Effector memory CD8-positive, alpha-beta T cell (primary cell): ENCODE measurements around the gene EN1.

ENCODE experiments used
- ATAC-seq: fragments of 150-1000 bp; cut with Tn5 transposase; replicated peaks from 2 replicates; pipeline ENCODE4 v1.10.0; 2021; ENCODE audit warnings: mild to moderate bottlenecking, moderate library complexity
- DNase-seq, 3 experiments: peaks; one replicate each; pipeline ENCODE4 v3.0.0; 2021
- H3K27ac Mint-ChIP-seq, 2 donors: one replicate each; pipeline ENCODE4 v1.8.0; 2022; ENCODE audit warnings: mild to moderate bottlenecking in 2 of 2, mixed read lengths in 2 of 2, moderate library complexity in 2 of 2
- H3K27me3 Mint-ChIP-seq, 2 donors: one replicate each; pipeline ENCODE4 v1.8.0; 2022; ENCODE audit warnings: mixed read lengths in 2 of 2
- H3K36me3 Mint-ChIP-seq: one replicate; pipeline ENCODE4 v1.8.0; 2022; ENCODE audit warnings: mild to moderate bottlenecking, moderate library complexity, mixed read lengths; ENCODE audit not compliant: insufficient read depth
- H3K4me1 Mint-ChIP-seq, 2 donors: one replicate each; pipeline ENCODE4 v1.8.0; 2022; ENCODE audit warnings: low read depth in 2 of 2, mixed read lengths in 2 of 2
- H3K4me3 Mint-ChIP-seq, 2 donors: one replicate each; pipeline ENCODE4 v1.8.0; 2022; ENCODE audit warnings: mild to moderate bottlenecking in 2 of 2, mixed read lengths in 2 of 2, moderate library complexity in 2 of 2
- H3K9me3 Mint-ChIP-seq, 2 donors: one replicate each; pipeline ENCODE4 v1.8.0; 2022; ENCODE audit warnings: mixed read lengths in 2 of 2

EN1 gene

DNA sequence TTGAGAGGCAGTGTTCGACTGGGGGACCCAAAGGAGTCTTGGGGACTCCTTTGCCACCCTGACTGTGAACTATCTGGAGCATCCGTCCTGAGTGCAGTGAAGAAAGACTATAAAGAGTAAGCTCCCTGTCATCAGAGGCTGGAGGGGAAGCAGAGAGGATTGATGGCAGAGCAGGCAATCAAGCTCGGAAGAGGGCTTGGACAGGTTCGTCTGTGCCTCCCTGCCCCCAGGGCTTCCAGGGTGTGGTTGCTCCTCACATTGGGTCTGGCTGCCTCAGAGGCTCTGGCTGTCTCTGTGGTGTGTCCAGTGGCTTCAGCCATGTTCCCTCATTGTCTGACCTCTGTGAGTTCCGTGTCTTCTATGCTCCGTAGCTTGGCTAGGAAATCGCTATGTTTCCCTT is 13.8 kb upstream of the EN1 start:
- Mint-ChIP-seq H3K27ac (no peak overlapping the region), H3K27me3 (peaks cover 73 to 92% of the 10 kb centered on the region in 2 donors), H3K36me3 (no peaks in the 10 kb centered on the region), H3K9me3 (no peaks in the 10 kb centered on the region), H3K4me3 (no peak overlapping the region), H3K4me1 (peaks cover 1 to 7% of the 10 kb centered on the region in 2 donors)
- ATAC-seq (no peak), DNase-seq (no peak)

DNA sequence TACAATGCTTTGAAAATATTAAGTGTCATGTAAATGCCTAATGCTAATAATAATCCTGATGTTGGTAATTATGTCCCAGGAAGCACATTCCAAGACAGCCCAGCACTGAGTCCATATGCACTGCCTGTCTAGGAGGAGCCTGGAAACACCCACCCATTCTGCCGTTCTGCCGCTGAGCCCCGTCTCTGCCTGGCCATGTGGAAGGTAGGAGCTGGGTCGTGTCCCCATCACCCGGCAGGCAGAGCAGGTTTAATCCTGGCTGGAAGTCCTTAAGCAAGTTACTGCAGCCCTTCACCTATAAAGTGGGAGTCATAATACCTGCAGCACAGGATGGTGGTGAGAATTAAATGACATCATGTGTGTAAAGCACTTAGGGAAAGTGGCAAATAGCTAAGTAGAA is 13.1 kb upstream of the EN1 start:
- H3K4me3 Mint-ChIP-seq: no peak overlapping the region
- no peaks in the 10 kb centered on the region for H3K36me3 Mint-ChIP-seq
- H3K27ac Mint-ChIP-seq: no peak overlapping the region
- DNase-seq (no peak), ATAC-seq (no peak)
- H3K4me1 Mint-ChIP-seq: peaks cover 4 to 12% of the 10 kb centered on the region in 2 donors
- no peaks in the 10 kb centered on the region for H3K9me3 Mint-ChIP-seq
- H3K27me3 Mint-ChIP-seq: peaks cover 76 to 99% of the 10 kb centered on the region in 2 donors

DNA sequence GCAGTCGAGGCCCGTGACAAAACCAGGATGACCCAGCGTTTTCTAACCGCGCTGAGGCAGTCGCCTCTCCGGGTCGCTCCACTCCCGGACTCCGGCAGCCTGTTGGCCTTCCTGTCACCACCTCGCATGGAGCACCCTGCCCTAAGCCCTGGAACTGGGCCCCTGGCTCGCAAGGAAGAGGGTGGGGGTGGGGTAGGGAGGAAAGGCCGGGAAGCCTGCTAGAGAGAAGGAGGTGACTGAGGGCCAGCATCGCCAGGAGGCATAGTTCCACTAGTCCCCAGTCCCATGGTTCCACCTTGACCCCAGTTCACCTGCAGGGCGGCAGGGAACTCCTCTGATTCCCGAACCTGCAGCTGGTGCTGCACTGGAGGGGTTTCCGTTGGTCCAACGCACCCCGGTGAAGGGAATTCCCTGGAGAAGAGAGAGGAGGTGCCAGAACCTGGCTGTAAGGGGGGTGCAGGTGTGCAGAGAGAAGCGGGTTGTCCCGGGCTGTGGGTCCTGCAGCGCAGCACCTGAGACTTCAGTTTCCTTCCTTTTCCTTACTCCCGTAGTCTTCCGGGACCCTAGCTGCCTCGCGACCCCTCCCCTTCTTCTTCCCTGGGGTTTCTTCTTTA is 11.8 kb upstream of the EN1 start:
- Mint-ChIP-seq H3K4me3 (no peak overlapping the region), H3K9me3 (no peaks in the 10 kb centered on the region), H3K27me3 (peaks cover 66 to 99% of the 10 kb centered on the region in 2 donors), H3K27ac (no peak overlapping the region), H3K4me1 (peaks cover 4 to 12% of the 10 kb centered on the region in 2 donors), H3K36me3 (peaks cover 2% of the 10 kb centered on the region)
- DNase-seq: no peak
- no peak for ATAC-seq

DNA sequence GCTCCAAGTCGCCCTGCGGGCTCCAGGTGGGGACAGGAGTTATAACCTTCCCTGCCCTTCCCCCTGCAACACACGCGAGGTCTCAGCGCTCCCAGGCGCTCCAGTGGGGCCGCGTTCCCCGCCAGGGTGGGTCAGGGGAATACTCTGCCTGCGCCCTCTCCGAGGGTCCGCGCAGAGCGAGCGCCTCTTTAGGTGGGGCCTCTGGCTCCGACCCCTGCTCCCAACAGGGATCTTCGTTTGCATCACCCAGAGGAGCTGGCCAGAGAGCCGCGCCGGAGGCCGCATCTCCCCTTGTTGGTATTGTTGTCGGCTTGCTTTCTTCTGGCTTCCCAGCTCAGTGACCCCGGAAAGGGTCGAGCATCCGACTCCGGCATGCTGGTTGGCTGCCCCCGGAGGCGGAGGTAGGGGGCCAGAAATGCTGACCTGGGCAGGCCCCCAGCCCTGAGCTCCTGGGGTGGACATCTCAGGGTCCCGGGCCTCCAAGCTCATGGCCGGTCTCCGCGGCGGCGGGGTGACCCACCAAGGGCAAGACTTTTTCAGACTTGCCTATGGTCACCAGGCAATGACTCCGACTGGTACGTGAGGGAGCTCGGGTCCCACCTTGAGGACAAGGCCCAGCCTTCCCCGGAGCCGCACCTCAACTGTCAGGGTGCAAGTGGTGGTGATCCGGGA is 11.2 kb upstream of the EN1 start:
- Mint-ChIP-seq H3K27ac (no peak overlapping the region), H3K9me3 (no peaks in the 10 kb centered on the region), H3K36me3 (peaks cover 2% of the 10 kb centered on the region), H3K27me3 (peaks cover 66 to 99% of the 10 kb centered on the region in 2 donors), H3K4me1 (peaks cover 4 to 15% of the 10 kb centered on the region in 2 donors), H3K4me3 (no peak overlapping the region)
- ATAC-seq: no peak
- no peak for DNase-seq

DNA sequence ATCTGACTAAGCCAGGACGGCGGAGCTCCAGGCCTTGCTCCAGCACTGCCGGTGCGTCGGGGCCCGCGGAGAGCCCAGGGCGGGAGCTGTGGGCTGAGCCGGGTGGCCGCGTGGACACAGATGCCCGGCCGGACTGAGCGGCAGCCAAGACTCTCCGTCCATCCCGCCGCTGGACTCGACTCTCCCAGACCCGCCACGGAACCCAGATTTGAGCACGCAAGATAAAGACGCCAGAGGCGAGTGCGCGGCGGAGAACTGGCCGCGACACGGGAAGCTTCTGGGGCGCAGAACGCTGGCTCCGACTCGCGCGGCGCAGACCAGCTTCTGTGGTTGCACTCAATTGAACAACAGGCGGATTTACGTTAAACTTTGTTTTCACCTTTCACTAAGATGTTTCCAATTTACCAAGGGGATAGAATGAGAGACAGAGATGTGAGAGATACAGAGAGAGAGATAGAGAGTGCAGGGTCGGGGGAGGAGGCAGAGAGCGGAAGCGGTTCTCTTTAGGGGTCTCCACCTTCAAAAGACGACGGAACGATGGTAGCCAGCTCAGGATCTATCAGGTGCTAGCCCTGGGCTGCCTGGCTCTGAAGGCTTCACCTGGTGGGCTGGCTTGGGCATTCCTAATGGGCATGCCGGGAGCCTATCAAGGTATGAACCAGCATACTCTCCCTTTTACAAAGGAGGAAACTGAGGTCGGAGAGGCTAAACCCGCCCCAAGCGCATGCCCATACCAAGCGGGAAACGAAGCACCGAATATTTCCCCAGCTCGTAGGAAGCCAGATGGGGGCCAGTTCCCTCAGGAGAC is 10.4 kb upstream of the EN1 start:
- no peak overlapping the region for H3K27ac Mint-ChIP-seq
- no peak for ATAC-seq

DNA sequence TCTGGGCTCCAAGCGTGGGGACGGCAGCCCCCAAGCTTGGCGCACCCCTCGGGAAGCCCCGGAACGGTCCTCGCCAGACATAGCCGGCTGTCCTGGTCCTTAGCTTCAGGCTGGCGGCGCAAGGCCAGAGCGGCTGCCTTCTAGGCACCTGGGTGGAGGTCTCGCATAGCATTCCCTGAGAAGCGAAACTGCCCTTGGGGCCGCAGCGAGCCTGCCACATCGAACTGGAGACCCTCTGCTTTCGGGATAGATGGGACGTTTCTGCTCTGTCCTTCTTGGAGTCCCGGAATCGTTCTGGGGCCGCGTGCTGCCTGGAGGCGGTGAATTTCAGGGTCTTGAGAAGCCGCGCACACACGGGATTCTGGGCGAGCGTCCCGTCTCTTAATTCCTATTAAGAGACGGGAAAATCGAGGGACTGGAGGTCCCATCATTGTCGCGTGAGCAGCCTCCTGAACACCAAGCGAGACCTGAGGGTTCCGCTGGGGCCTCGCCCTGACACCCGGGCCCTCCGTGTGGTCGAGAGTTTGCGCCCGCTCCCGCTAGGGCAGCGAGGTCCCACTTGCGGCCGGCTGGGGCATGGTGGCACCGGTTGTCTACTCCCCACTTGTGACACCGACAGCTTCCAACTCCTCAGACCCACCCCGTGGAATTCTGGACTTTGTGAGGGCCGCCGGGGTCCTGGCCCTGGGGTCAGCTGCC is 9.7 kb upstream of the EN1 start:
- DNase-seq: no peak
- Mint-ChIP-seq H3K4me3 (peak overlapping the region in 1 of 2 donors; percentile 73), H3K9me3 (no peaks in the 10 kb centered on the region), H3K36me3 (peaks cover 2% of the 10 kb centered on the region), H3K27ac (no peak overlapping the region), H3K4me1 (peaks cover 4 to 17% of the 10 kb centered on the region in 2 donors), H3K27me3 (peaks cover 72 to 99% of the 10 kb centered on the region in 2 donors)
- ATAC-seq: no peak

More for the DNA sequence above, 10.4 kb upstream of the EN1 start:
- no peak for DNase-seq
- peaks cover 4 to 17% of the 10 kb centered on the region in 2 donors for H3K4me1 Mint-ChIP-seq
- peaks cover 70 to 99% of the 10 kb centered on the region in 2 donors for H3K27me3 Mint-ChIP-seq
- H3K36me3 Mint-ChIP-seq: peaks cover 2% of the 10 kb centered on the region
- no peaks in the 10 kb centered on the region for H3K9me3 Mint-ChIP-seq
- peak overlapping the region in 1 of 2 donors; percentile 3 for H3K4me3 Mint-ChIP-seq

DNA sequence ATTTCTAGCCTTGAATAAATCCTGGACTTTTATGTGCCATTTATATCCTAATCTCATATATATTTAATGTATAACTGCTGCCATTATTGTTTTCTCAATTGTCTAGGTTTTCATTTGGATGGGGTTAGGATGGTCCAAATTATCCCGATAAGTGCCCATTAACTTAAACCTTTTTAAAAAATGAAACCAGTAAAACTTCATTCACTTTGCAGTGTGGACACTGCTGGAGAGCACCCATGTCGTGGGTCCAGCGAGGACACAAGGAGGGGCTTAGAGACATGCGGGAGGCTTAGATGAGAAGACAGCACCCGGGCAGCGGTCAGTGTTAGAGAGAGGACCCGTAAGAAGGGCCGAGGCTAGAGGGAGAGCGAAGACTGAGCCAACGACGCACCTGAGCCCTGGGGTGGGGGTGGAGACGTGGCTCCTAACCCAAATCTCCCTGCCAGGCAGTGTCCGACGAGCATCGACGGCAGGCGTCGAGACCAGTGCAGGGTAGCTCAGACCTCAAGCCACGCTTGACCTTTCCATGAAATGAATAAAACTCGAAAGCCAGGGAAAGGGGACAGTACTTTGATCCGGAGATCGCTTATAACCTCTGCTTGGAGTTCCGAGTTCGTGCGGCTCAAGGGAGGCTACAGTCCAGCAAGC is 9.0 kb upstream of the EN1 start:
- H3K36me3 Mint-ChIP-seq: peaks cover 2% of the 10 kb centered on the region
- H3K4me3 Mint-ChIP-seq: peak overlapping the region; percentile 68 to 73
- no peaks in the 10 kb centered on the region for H3K9me3 Mint-ChIP-seq
- peaks cover 4 to 19% of the 10 kb centered on the region in 2 donors for H3K4me1 Mint-ChIP-seq
- no peak for DNase-seq
- H3K27ac Mint-ChIP-seq: no peak overlapping the region
- H3K27me3 Mint-ChIP-seq: peaks cover 72 to 100% of the 10 kb centered on the region in 2 donors
- ATAC-seq: no peak

DNA sequence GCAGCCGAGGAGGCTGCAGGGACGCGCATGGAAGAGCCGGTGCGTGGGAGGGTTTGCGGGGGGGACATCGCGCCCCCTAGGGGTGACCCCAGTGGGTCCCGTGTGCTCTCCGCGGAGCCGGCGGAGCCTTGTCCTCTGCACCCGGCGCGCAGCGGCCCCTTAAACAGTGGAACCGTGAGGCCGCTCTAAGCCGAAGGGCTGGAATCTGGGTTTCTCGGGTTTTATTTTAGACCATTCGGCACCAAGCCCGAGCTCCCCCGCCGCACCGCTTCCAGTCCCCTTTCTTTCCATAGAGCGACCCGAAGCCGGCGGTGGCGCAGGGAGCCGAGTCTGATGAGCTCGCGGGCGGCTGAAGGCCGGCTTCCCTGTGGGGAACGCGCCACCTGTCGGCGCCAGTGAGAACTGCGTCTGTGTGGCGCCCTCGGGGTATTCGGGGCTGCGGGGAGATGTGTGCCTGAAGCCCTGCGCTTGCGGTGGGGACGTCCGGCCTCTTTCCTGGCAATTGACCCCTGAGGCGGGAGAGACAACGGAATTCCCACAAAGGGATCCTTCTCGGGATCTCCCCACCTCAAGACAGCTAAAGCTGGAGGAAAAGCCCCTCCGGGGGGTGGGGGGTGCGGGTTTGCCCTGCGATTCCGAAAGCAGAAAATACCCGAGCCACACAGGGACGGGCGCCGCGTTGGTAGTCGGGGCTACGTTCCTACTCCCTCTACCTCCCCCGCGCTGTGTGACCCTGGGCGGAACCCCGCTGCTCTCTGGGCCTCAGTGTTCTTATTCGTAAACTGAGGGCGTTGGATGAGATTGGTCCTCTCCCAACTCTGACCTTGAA is 8.2 kb upstream of the EN1 start:
- H3K4me3 Mint-ChIP-seq: peak overlapping the region; percentile 68 to 73
- ATAC-seq (peak; percentile 89), DNase-seq (peak; percentile 70 to 79 (median 76))
- H3K36me3 Mint-ChIP-seq: peaks cover 2% of the 10 kb centered on the region
- peaks cover 72 to 100% of the 10 kb centered on the region in 2 donors for H3K27me3 Mint-ChIP-seq
- no peak overlapping the region for H3K27ac Mint-ChIP-seq
- H3K4me1 Mint-ChIP-seq: peaks cover 4 to 19% of the 10 kb centered on the region in 2 donors
- H3K9me3 Mint-ChIP-seq: no peaks in the 10 kb centered on the region

DNA sequence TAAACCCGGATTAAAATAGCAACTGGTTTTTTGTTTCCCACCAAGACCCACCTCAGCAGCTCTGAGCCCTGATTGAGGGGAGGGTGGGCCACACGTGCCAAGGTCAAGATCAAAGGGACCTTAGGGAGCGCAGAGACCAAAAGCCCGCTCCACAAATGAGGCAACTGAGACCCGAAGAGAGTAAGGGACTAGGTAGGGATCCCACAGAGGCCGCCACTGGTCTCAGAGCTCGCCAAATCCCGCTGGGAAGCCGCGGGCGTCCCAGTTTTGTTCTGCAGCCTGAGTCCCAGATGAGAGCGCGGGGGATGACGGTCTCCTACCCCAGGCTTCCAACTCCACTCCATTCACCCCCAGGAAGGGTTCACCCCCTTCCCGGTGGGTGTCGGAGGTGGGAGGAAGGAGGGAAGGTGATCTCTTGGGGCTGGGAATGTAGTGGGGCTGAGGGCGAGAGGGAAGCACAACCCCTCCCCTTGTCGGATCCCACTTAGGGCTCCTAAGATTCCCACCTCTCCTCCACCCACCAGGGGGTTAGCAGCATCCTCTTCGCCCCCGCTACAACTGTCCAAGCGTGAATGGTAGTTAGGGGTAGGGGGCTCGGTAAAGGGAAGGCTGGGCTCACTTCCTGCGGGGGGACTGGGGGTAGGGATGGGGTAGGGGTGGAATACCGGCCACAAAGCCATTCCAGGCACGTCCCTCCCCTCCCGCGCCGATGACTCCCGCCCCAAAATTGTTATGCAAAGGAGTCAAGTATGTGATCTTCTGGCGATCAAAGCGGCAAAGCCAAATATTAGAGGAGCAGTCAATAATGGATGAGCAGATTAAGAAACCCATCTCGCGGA is 7.3 kb upstream of the EN1 start:
- H3K4me3 Mint-ChIP-seq: peak overlapping the region; percentile 68 to 73
- no peak for DNase-seq
- H3K36me3 Mint-ChIP-seq: peaks cover 2% of the 10 kb centered on the region
- H3K27ac Mint-ChIP-seq: no peak overlapping the region
- H3K27me3 Mint-ChIP-seq: peaks cover 72 to 100% of the 10 kb centered on the region in 2 donors
- no peaks in the 10 kb centered on the region for H3K9me3 Mint-ChIP-seq
- peaks cover 4 to 19% of the 10 kb centered on the region in 2 donors for H3K4me1 Mint-ChIP-seq
- ATAC-seq: no peak

DNA sequence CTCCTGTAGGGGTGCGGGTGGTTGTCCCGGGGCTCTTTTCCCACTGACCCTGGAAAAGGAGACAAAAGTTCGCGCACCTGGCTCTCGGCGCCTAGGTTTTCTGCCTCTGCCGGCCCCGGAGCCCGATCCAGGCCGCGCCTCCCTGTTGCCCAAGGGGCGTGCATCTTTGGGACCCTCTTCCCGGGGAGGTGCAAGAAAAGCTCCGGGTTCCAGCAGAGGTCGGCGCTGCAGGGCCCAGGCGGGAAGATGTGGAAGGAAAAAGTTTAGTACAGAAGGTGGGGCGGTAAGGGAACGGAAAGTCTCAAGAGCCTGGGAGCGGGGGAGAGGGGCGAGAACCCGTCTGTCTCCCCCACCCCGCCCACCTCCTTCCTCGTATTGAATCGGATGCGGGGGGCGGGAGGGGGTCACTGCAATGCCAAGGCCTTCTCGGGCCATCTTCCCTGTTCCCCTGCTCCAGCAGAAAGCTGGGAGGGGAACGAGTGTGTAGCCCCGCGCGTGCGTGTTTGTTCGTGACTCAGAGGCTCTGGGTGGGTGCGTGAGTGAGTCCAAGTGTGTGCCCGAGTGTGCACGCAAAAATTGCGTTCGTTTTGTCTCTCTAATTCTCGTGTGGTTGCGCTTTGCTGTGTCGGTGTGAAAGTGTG is 6.3 kb upstream of the EN1 start:
- Mint-ChIP-seq H3K4me3 (peak overlapping the region in 1 of 2 donors; percentile 22), H3K36me3 (peaks cover 2% of the 10 kb centered on the region), H3K9me3 (no peaks in the 10 kb centered on the region), H3K27ac (no peak overlapping the region), H3K27me3 (peaks cover 74 to 100% of the 10 kb centered on the region in 2 donors), H3K4me1 (peaks cover 4 to 20% of the 10 kb centered on the region in 2 donors)
- DNase-seq: no peak
- no peak for ATAC-seq

DNA sequence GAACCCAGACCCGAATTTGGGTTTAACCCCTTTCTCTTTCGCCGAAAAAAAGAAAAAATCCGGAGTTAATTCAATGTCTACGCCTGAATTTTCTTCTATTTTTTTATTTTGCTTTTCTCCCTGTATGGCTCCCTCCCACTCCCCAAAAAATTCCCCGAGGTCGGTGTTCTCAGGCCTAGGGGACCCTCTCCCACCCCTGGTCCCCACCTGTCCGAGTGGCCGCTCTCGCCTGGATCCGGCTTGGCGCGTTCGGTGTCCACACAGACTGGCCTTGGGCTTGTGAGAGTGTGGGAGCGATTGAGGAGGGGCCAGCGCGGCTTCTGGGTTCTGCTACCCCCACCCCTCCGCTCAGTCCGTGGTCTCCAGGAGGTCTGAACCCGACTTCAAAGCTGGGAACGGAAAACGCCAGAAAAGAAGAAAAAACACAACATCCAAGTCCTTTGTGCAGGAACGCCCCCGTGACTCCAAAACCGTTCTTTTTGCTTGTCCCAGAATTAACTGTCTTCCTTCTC is 5.7 kb upstream of the EN1 start:
- H3K4me1 Mint-ChIP-seq: peaks cover 4 to 20% of the 10 kb centered on the region in 2 donors
- no peak overlapping the region for H3K27ac Mint-ChIP-seq
- H3K4me3 Mint-ChIP-seq: no peak overlapping the region
- peaks cover 2% of the 10 kb centered on the region for H3K36me3 Mint-ChIP-seq
- no peak for DNase-seq
- no peaks in the 10 kb centered on the region for H3K9me3 Mint-ChIP-seq
- no peak for ATAC-seq
- peaks cover 80 to 100% of the 10 kb centered on the region in 2 donors for H3K27me3 Mint-ChIP-seq
